Measurements from ENCODE around the gene RPL29.

GRCh38 chr3:52029535-52029934 is 33.8 kb upstream of the RPL29 start:
- no peak for TF ChIP-seq CTCF (IDR thresholded peaks at IDR 0.05)
- TF ChIP-seq ZFX (IDR thresholded peaks at IDR 0.05; ENCODE audit: borderline replicate concordance) = no peak

Data from 22Rv1 (cell line).